ENCODE data around the gene CLCN4. TPM values are rescaled to one million over a fixed set of nuclear protein-coding genes. Genes with fewer than 3 reads are reported as not detected.

CLCN4 gene
- polyA plus RNA-seq, 1 of the 3 experiments (the other 2 are of a cell fraction): 1.1 TPM

GRCh38 chrX:10120331-10120730 is 36.4 kb upstream of the CLCN4 start:
- no peaks in the 10 kb centered on the region for H3K27me3 ChIP-seq (ENCODE audit: insufficient read depth)
- H4K20me1 ChIP-seq (ENCODE audit: insufficient read depth): peaks cover 3% of the 10 kb centered on the region; the same call in 1 of the 2 replicates
- no peak overlapping the region for H3K27ac ChIP-seq (ENCODE audit: low read depth in 2 of 2, low read length in 1 of 2)
- H3F3A ChIP-seq (replicated peaks; ENCODE audit: insufficient read depth): peaks cover 14% of the 10 kb centered on the region
- H3K9me3 ChIP-seq: peaks cover 8% of the 10 kb centered on the region; the same call in 1 of the 2 replicates
- CTCF ChIA-PET: interaction anchor here (0.6 to 3.9 kb wide), 46 partner anchors 8 to 1378 kb away, joined by 3 to 45 read pairs (median 4); no protein-coding TSS in a partner anchor
- POLR2A ChIA-PET: no interaction called here
- no peak overlapping the region for H3K9ac ChIP-seq
- 80% methylated on average over 8 of the region's 8 CpGs for WGBS (ENCODE audit: low lambda C conversion rate)
- H3K36me3 ChIP-seq (replicated peaks in 1 of 2; ENCODE audit: control insufficient read depth in 1 of 2, insufficient read depth in 2 of 2, low read length in 1 of 2): peaks cover 0 to 29% of the 10 kb centered on the region in 2 experiments
- no peaks in the 10 kb centered on the region for H3K9me2 ChIP-seq
- no peak overlapping the region for H3K4me2 ChIP-seq
- no peak overlapping the region; a peak in 1 of 4 replicates for H3K4me3 ChIP-seq (ENCODE audit: low read depth in 2 of 2, low read length in 1 of 2)
- TF ChIP-seq IRF3 (IDR thresholded peaks at IDR 0.05; ENCODE audit: low read depth, low read length) (no peak), EZH2phosphoT487 (IDR thresholded peaks at IDR 0.05; ENCODE audit: borderline replicate concordance, low read depth) (no peak), NFIC (IDR thresholded peaks at IDR 0.05; ENCODE audit: borderline replicate concordance) (no peak), NRF1 (IDR thresholded peaks at IDR 0.05; ENCODE audit: low read depth, low read length) (no peak), EP300 (IDR thresholded peaks at IDR 0.05; ENCODE audit: borderline replicate concordance in 1 of 2, low read depth in 1 of 2, low read length in 1 of 2) (no peak), CHD2 (IDR thresholded peaks at IDR 0.05; ENCODE audit: low read length, partially characterized antibody) (no peak), FOSL2 (IDR thresholded peaks at IDR 0.05; ENCODE audit: borderline replicate concordance, low read depth) (no peak), REST (IDR thresholded peaks at IDR 0.05; ENCODE audit: low read depth, low read length) (no peak), RFX5 (IDR thresholded peaks at IDR 0.05; ENCODE audit: low read length) (no peak), USF2 (IDR thresholded peaks at IDR 0.05; ENCODE audit: borderline replicate concordance, low read depth, low read length) (no peak), PBX3 (IDR thresholded peaks at IDR 0.05) (no peak), ELF1 (IDR thresholded peaks at IDR 0.05) (no peak), TAF1 (IDR thresholded peaks at IDR 0.05; ENCODE audit: borderline replicate concordance, low read depth, low read length) (no peak), ZBTB33 (IDR thresholded peaks at IDR 0.05; ENCODE audit: borderline replicate concordance, low read depth) (no peak), RCOR1 (IDR thresholded peaks at IDR 0.05; ENCODE audit: low read length) (no peak), SMC3 (IDR thresholded peaks at IDR 0.05; ENCODE audit: low read depth, low read length) (no peak), CTCF (IDR thresholded peaks at IDR 0.05) (no peak), FOXM1 (IDR thresholded peaks at IDR 0.05; ENCODE audit: low read depth) (no peak), TCF12 (IDR thresholded peaks at IDR 0.05) (no peak), GABPA (IDR thresholded peaks at IDR 0.05; ENCODE audit: low read depth) (no peak)
- no peaks in the 10 kb centered on the region for H3K4me1 ChIP-seq (ENCODE audit: control insufficient read depth in 1 of 2, insufficient read depth in 2 of 2, low read depth in 1 of 2, low read length in 1 of 2)
- DNase-seq: no peak
- H3K79me2 ChIP-seq (ENCODE audit: insufficient read depth): no peaks in the 10 kb centered on the region
- no peak overlapping the region for H2AFZ ChIP-seq (ENCODE audit: low read depth)

All from SK-N-SH (cell line).